ENCODE data around the gene ITPR1.

Gene ITPR1

GRCh38 chr3:4855676-4856075 lies 362.5 kb downstream of the ITPR1 start:
- DNase-seq (ENCODE audit: low read depth): no peak

GRCh38 chr3:4856136-4856535 lies 363.0 kb downstream of the ITPR1 start:
- no peak for DNase-seq (ENCODE audit: low read depth)

GRCh38 chr3:4856564-4856963 lies 363.4 kb downstream of the ITPR1 start:
- DNase-seq (ENCODE audit: low read depth): no peak

DNA sequence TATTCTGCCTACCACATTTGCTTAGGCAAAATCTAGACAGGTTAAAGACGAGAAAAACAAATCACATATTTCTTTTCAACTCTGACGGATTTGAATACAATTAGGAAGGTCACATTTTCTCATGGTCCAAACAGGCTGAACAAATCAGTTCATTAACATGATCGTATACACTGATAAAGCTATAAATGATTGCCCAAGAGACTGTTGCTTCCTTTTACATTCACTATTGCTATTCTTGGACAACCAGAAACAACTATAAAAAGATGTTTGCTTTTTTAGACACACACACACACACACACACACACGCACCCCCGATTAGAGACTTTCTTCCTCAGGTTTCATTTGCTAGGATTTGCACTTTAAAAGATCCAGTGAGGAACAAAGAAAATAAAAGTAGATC lies 363.8 kb downstream of the ITPR1 start:
- no peak for DNase-seq (ENCODE audit: low read depth)

DNA sequence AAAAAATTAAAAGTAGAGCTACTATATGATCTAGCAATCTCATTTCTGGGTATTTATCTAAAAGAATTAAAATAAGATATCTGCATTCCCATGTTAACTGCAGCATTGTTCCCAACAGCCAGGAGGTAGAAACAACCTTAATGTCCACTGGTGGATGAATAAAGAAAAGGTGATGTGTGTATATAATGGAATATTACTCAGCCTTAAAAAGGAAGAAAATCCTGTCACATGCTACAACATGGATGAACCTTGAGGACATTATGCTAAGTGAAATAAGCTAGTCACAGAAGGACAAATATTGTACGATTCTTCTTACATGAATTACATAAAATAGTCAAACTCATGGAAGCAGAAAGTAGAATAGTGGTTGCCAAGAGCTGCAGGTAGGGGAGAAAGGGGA lies 366.6 kb downstream of the ITPR1 start:
- DNase-seq (ENCODE audit: low read depth): no peak

DNA sequence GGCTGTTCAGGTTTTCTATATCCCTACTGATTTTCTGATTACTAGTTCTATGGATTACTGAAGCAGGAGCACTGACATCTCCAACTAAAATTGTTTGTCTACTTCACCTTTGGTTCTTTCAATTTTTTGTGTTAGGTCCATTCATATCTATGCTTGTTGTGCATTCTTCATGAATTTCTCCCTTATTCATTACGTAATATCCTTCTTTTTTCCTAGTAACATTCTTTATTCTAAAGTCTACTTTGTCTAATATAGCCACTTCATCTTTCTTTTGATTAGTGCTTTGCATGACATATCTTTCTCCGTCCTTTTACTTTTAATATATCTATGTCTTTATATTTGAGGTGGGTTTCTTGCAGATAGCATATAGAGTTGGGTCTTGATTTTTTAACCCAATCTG lies 369.8 kb downstream of the ITPR1 start:
- no peak for DNase-seq (ENCODE audit: low read depth)

DNA sequence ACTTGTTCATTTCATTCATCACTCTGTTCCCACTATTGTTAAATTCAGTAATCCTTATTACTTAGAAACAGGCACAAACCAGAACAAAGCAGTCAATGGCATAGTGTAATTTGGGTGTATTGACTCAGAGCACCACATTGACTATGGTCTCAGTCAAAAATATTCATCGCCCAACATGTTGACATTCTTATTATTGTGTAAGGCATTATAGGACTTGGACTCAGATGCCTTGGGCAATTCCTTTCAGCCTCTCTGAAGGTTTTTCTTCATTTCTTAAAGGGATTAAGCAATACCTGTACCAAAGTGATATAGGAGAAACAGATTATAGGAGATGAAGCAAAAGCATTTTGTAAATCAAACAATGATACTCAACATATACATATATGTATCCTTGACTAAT lies 371.4 kb downstream of the ITPR1 start:
- no peak for DNase-seq (ENCODE audit: low read depth)

- no peak for DNase-seq (ENCODE audit: low read depth)
Measured at GRCh38 chr3:4865714-4866113, 372.6 kb downstream of the ITPR1 start.

DNA sequence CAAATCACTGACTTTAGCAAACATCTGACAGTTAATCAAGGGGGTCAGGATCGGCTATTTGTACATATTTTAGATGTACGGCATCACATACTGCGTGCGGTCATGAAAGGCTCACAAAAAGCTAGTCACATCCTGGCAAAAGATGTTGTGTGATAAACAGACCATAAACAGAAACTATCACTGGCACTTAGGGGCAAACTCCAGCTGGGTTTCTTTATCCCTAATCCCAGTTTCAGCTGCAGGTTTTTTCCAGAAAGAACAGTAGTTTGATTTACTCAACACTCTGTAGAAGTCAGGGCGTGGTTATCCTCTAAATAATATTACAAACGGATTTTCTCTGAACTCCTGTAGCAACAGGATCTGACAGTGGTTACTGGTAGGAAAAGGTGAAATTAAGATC lies 373.7 kb downstream of the ITPR1 start:
- no peak for DNase-seq (ENCODE audit: low read depth)

DNA sequence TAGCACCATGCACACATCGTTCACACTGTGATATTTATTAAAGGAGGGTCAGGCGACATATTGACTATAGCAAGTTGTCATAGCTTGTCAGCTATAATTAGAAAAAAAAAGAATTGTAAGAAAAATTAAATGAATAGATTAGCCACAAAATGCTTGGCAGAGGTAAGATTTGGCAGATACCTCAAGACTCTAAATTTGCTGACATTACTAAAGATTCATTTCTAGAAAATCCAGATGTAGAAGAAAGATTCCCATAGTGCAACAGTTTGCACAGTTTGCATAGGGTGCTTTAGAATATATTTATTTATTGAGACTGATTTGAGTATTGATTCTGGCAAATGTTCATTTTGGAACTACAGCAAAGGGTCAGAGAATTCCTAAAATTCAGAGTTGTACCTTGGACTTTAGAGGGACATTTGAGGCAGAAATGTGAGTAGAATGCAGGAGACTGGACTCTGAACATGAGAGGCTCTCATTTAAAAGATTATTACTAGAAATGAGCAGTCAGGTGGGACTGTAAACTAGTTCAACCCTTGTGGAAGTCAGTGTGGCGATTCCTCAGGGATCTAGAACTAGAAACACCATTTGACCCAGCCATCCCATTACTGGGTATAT lies 384.1 kb downstream of the ITPR1 start:
- no peak for DNase-seq (ENCODE audit: low read depth)

DNA sequence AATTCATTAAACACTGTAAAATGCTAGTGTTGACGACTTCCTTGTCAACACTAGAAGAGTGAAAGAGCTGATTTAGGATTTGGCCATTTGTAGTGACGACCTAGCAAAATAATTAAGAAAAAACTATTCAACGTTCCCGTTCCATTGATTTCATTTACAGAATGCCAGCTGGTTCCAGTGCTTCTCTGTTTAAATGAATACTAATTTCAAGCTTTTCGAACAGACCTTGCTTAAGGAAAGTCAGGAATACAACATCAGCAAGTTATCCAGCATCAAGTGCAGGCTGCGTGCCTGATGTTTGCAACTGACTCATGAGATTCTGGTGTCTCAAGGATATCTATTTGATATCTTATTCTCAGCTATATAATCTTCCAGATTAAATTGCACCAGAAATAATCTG lies 387.7 kb downstream of the ITPR1 start:
- no peak for DNase-seq (ENCODE audit: low read depth)

GRCh38 chr3:4882548-4882947 lies 389.4 kb downstream of the ITPR1 start:
- DNase-seq (ENCODE audit: low read depth): no peak

GRCh38 chr3:4883011-4883410 lies 389.9 kb downstream of the ITPR1 start:
- no peak for DNase-seq (ENCODE audit: low read depth)

GRCh38 chr3:4884888-4885287 lies 391.7 kb downstream of the ITPR1 start:
- DNase-seq (ENCODE audit: low read depth): no peak

GRCh38 chr3:4885316-4885715 lies 392.2 kb downstream of the ITPR1 start:
- DNase-seq (ENCODE audit: low read depth): no peak

DNA sequence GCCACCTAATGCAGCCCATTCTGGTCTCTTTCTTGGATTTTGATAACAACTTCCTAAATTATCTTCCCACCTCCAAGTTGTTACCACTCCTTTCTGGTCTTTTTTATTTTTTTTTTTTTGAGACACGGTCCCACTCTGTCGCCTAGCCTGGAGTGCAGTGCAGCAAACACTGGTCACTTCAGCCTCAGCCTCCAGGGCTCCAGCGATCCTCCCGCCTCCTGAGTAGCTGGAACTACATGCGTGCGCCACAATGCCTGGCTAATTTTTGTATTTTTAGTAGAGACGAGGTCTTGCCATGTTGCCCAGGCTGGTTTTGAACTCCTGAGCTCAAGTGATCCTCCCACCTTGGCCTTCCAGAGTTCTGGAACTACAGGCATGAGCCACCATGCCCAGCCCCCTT lies 393.3 kb downstream of the ITPR1 start:
- no peak for DNase-seq (ENCODE audit: low read depth)

- DNase-seq (ENCODE audit: low read depth): no peak
Measured at GRCh38 chr3:4887177-4887576, 394.0 kb downstream of the ITPR1 start.

- peak; percentile 20 for DNase-seq (ENCODE audit: low read depth)
Measured at GRCh38 chr3:4888913-4889846, 396.0 kb downstream of the ITPR1 start.

GRCh38 chr3:4889896-4890295 lies 396.7 kb downstream of the ITPR1 start:
- no peak for DNase-seq (ENCODE audit: low read depth)

- no peak for DNase-seq (ENCODE audit: low read depth)
Measured at GRCh38 chr3:4894891-4895530, 401.9 kb downstream of the ITPR1 start.

DNA sequence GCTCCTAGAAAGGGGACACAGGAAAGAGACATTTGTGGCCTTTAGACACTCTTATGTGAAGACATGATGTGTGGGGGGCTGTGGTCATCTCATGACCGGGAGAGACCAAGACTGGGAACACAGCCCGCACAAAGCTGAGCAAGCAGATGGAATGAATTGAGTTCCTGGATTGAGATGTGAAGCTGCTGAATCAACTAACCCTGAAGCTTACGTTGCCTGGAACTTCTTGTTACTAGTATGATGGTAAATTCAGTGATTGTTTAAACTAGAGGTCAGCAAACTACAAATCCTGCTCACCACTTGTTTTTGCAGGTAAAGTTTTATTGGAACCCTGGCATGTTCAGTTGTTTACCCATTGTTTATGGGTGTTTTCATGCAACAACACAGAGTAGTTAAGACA lies 402.7 kb downstream of the ITPR1 start:
- DNase-seq (ENCODE audit: low read depth): no peak
